Right ventricle myocardium inferior (tissue), 1 donor: ENCODE results near the gene PON2. TPM values are rescaled to one million over a fixed set of nuclear protein-coding genes. Genes with fewer than 3 reads are reported as not detected.

ENCODE experiments used
- ATAC-seq: fragments of 200-7000 bp; cut with Tn5 transposase; one replicate; pipeline ENCODE4 v1.9.1; 2020; ENCODE audit warnings: mild to moderate bottlenecking, moderate library complexity
- DNase-seq: peaks from one replicate; pipeline ENCODE4 v3.0.0; 2021; ENCODE audit errors: missing footprints
- intact Hi-C: fragments of 100-400 bp; cut with DNase I; formaldehyde crosslinking; loops from one replicate; pipeline ENCODE4 v1.11.0; 2022
- total RNA-seq: library from RNA; stranded (reverse); fragmentation: NEBNext Ultra II Directional; extraction: Animal tissue kit (Norgen Biotek cat#: 25700); gene quantifications from one replicate; pipeline ENCODE4 v1.2.1, GENCODE V29; 2021
- donor health status: DM: no; HTN: yes; CAD: no; lungs with severe emphysema.

Gene PON2
- total RNA-seq, 1 donor from 2014 or later: 37.4 TPM

GRCh38 chr7:95457947-95458346, 23.1 kb upstream of the PON2 start:
- DNase-seq: no peak
- intact Hi-C loops: no loop called here
- no peak for ATAC-seq

GRCh38 chr7:95454438-95455045, 19.7 kb upstream of the PON2 start:
- no peak for ATAC-seq
- intact Hi-C loops: no loop called here
- no peak for DNase-seq

- intact Hi-C loops: no loop called here
- ATAC-seq: no peak
- no peak for DNase-seq
Observed at GRCh38 chr7:95446618-95447017, 11.8 kb upstream of the PON2 start.

GRCh38 chr7:95444796-95445195, 10.0 kb upstream of the PON2 start:
- ATAC-seq (no peak), DNase-seq (no peak)
- intact Hi-C loops: no loop called here

GRCh38 chr7:95441042-95441823, 6.4 kb upstream of the PON2 start:
- DNase-seq: no peak
- intact Hi-C loops: no loop called here
- no peak for ATAC-seq

GRCh38 chr7:95440394-95441038, 5.7 kb upstream of the PON2 start:
- DNase-seq (no peak), ATAC-seq (no peak)
- intact Hi-C loops: no loop called here

- no peak for ATAC-seq
- intact Hi-C loops: loop anchor here (5.0 kb wide), 1 partner anchor 36 kb away; no protein-coding TSS in a partner anchor
- no peak for DNase-seq
Observed at GRCh38 chr7:95436407-95436806, 1.6 kb upstream of the PON2 start.

GRCh38 chr7:95435422-95435780, 573 bp upstream of the PON2 start:
- intact Hi-C loops: loop anchor here (5.0 kb wide), 1 partner anchor 37 kb away; no protein-coding TSS in a partner anchor
- DNase-seq (peak; percentile 61), ATAC-seq (no peak)

GRCh38 chr7:95433952-95434556, 774 bp downstream of the PON2 start:
- intact Hi-C loops: no loop called here
- ATAC-seq (no peak), DNase-seq (no peak)

GRCh38 chr7:95433129-95433528, 1.7 kb downstream of the PON2 start:
- intact Hi-C loops: no loop called here
- DNase-seq (no peak), ATAC-seq (no peak)

- intact Hi-C loops: no loop called here
- ATAC-seq: no peak
- DNase-seq: no peak
Observed at GRCh38 chr7:95432606-95433005, 2.2 kb downstream of the PON2 start.

- DNase-seq: no peak
- no peak for ATAC-seq
- intact Hi-C loops: no loop called here
Observed at GRCh38 chr7:95430864-95431263, 4.0 kb downstream of the PON2 start.

- DNase-seq (no peak), ATAC-seq (no peak)
- intact Hi-C loops: no loop called here
Observed at GRCh38 chr7:95429241-95429990, 5.4 kb downstream of the PON2 start.

- no peak for ATAC-seq
- no peak for DNase-seq
- intact Hi-C loops: no loop called here
Observed at GRCh38 chr7:95427914-95428516, 6.8 kb downstream of the PON2 start.

- ATAC-seq (no peak), DNase-seq (no peak)
- intact Hi-C loops: no loop called here
Observed at GRCh38 chr7:95427166-95427565, 7.7 kb downstream of the PON2 start.

- intact Hi-C loops: no loop called here
- ATAC-seq (no peak), DNase-seq (no peak)
Observed at GRCh38 chr7:95425694-95426093, 9.1 kb downstream of the PON2 start.

GRCh38 chr7:95424716-95425115, 10.1 kb downstream of the PON2 start:
- ATAC-seq: no peak
- intact Hi-C loops: no loop called here
- no peak for DNase-seq

- no peak for ATAC-seq
- intact Hi-C loops: no loop called here
Observed at GRCh38 chr7:95421847-95422444, 12.9 kb downstream of the PON2 start.

More at GRCh38 chr7:95421847-95422444, 12.9 kb downstream of the PON2 start:
- no peak for DNase-seq
